SK-N-SH (cell line): ENCODE data around the gene XIAP. TPM values are rescaled to one million over a fixed set of nuclear protein-coding genes. Genes with fewer than 3 reads are reported as not detected.

Source experiments
- CTCF ChIA-PET: fragments of 300-600, 350-600 bp; formaldehyde crosslinking; extraction: SDS; loops from one replicate; lab custom pipeline; 2021; lab: Yijun Ruan, JAX
- POLR2A ChIA-PET: fragments of 350-600 bp; sonication (Branson Sonifier 250); formaldehyde crosslinking; extraction: SDS; loops from one replicate; lab custom pipeline; 2020; ENCODE audit warnings: antibody characterized with exemption, inconsistent platforms; lab: Yijun Ruan, JAX
- DNase-seq: peaks from one replicate; pipeline ENCODE4 v3.0.0; 2012
- H2AFZ ChIP-seq: fragments of 200-600 bp; sonication (generic); 2 replicates; pipeline ENCODE4 v1.8.1; 2016; ENCODE audit warnings: antibody characterized with exemption, mild to moderate bottlenecking, low read depth
- H3F3A ChIP-seq: fragments of 200-600 bp; sonication (generic); replicated peaks from 2 replicates; pipeline ENCODE3; 2016; ENCODE audit warnings: antibody characterized with exemption, mild to moderate bottlenecking; ENCODE audit not compliant: insufficient read depth
- H3K27ac ChIP-seq, 2 experiments: fragments of 200-500 bp in 1 of 2; fragments of 200-600 bp in 1 of 2; sonication (Bioruptor generic) in 1 of 2; sonication (generic), shearing (Covaris generic) in 1 of 2; 2 replicates each; pipeline versions ENCODE4 v1.5.1 to v1.6.1; 2014 to 2016; ENCODE audit warnings: low read depth in 2 of 2, inconsistent platforms in 1 of 2, low read length in 1 of 2, mild to moderate bottlenecking in 1 of 2, mixed read lengths in 1 of 2
- H3K27me3 ChIP-seq: fragments of 200-600 bp; sonication (generic), shearing (Covaris generic); 2 replicates; pipeline ENCODE4 v1.6.1; 2016; ENCODE audit warnings: mixed run types; ENCODE audit not compliant: insufficient read depth
- H3K36me3 ChIP-seq, 2 experiments: fragments of 200-500 bp in 1 of 2; fragments of 200-600 bp in 1 of 2; sonication (Bioruptor generic) in 1 of 2; sonication (generic) in 1 of 2; replicated peaks in 1 of 2; 2 replicates each; pipeline versions ENCODE3 to v1.5.1; 2014 to 2016; ENCODE audit warnings: low read length in 1 of 2, mild to moderate bottlenecking in 1 of 2; ENCODE audit not compliant: insufficient read depth in 2 of 2, control insufficient read depth in 1 of 2
- H3K4me1 ChIP-seq, 2 experiments: fragments of 200-500 bp in 1 of 2; fragments of 200-600 bp in 1 of 2; sonication (Bioruptor generic) in 1 of 2; sonication (generic), shearing (Covaris generic) in 1 of 2; 2 replicates each; pipeline versions ENCODE4 v1.5.1 to v1.6.1; 2014 to 2016; ENCODE audit warnings: low read depth in 1 of 2, low read length in 1 of 2, mixed run types in 1 of 2; ENCODE audit not compliant: insufficient read depth in 2 of 2, control insufficient read depth in 1 of 2
- H3K4me2 ChIP-seq: fragments of 200-600 bp; sonication (generic), shearing (Covaris generic); 2 replicates; pipeline ENCODE4 v1.6.1; 2017; ENCODE audit warnings: mixed run types
- H3K4me3 ChIP-seq, 2 experiments: fragments of 200-500 bp in 1 of 2; fragments of 200-600 bp in 1 of 2; sonication (Bioruptor generic) in 1 of 2; sonication (generic), shearing (Covaris generic) in 1 of 2; 2 replicates each; pipeline versions ENCODE4 v1.5.1 to v1.8.1; 2014 to 2016; ENCODE audit warnings: low read depth in 2 of 2, inconsistent platforms in 1 of 2, low read length in 1 of 2, mild to moderate bottlenecking in 1 of 2, mixed read lengths in 1 of 2, moderate library complexity in 1 of 2
- H3K79me2 ChIP-seq: fragments of 200-600 bp; sonication (generic); 2 replicates; pipeline ENCODE4 v1.8.1; 2017; ENCODE audit warnings: mild to moderate bottlenecking; ENCODE audit not compliant: insufficient read depth
- H3K9ac ChIP-seq: fragments of 200-600 bp; sonication (generic); 2 replicates; pipeline ENCODE4 v1.6.1; 2017; ENCODE audit warnings: mixed run types
- H3K9me2 ChIP-seq: fragments of 200-600 bp; sonication (generic); 2 replicates; pipeline ENCODE4 v1.6.1; 2017; ENCODE audit warnings: mixed run types
- H3K9me3 ChIP-seq: fragments of 200-600 bp; sonication (generic); 2 replicates; pipeline ENCODE4 v1.6.1; 2017; ENCODE audit warnings: mixed run types, mild to moderate bottlenecking, moderate library complexity
- H4K20me1 ChIP-seq: fragments of 200-600 bp; sonication (generic); 2 replicates; pipeline ENCODE4 v1.6.1; 2017; ENCODE audit warnings: mild to moderate bottlenecking, mixed run types; ENCODE audit not compliant: insufficient read depth
- CHD2 ChIP-seq: fragments of 150-350 bp; IDR thresholded peaks from 2 replicates; pipeline ENCODE4 v1.6.1; 2018; ENCODE audit warnings: low read length; ENCODE audit not compliant: partially characterized antibody
- EP300 ChIP-seq, 2 experiments: IDR thresholded peaks; 2 replicates each; pipeline versions ENCODE4 v1.4.0 to v1.6.1; 2012; ENCODE audit warnings: borderline replicate concordance in 1 of 2, low read depth in 1 of 2, low read length in 1 of 2
- FOSL2 ChIP-seq: IDR thresholded peaks from 2 replicates; pipeline ENCODE4 v1.4.0; 2012; ENCODE audit warnings: low read depth, mild to moderate bottlenecking, moderate library complexity, borderline replicate concordance
- FOXM1 ChIP-seq: IDR thresholded peaks from 2 replicates; pipeline ENCODE4 v1.4.0; 2012; ENCODE audit warnings: low read depth, mild to moderate bottlenecking
- GATA2 ChIP-seq: sonication (generic); formaldehyde crosslinking; IDR thresholded peaks from 2 replicates; pipeline ENCODE4 v1.5.0; 2020; ENCODE audit warnings: mild to moderate bottlenecking, missing genetic modification reagents
- JUND ChIP-seq: IDR thresholded peaks from 2 replicates; pipeline ENCODE4 v1.4.0; 2012
- MXI1 ChIP-seq: IDR thresholded peaks from 2 replicates; pipeline ENCODE4 v1.6.1; 2012; ENCODE audit warnings: mild to moderate bottlenecking, low read depth, low read length, improper control_type of control experiment
- NRF1 ChIP-seq: IDR thresholded peaks from 2 replicates; pipeline ENCODE4 v1.6.1; 2012; ENCODE audit warnings: low read depth, mild to moderate bottlenecking, low read length
- POLR2AphosphoS5 ChIP-seq: IDR thresholded peaks from 2 replicates; pipeline ENCODE4 v1.6.1; 2012; ENCODE audit warnings: low read depth, low read length
- RCOR1 ChIP-seq: fragments of 150-350 bp; IDR thresholded peaks from 2 replicates; pipeline ENCODE4 v1.6.1; 2017; ENCODE audit warnings: antibody characterized with exemption, low read length
- RFX5 ChIP-seq: IDR thresholded peaks from 2 replicates; pipeline ENCODE4 v1.6.1; 2012; ENCODE audit warnings: mild to moderate bottlenecking, improper control_type of control experiment, low read length
- SIN3A ChIP-seq: IDR thresholded peaks from 2 replicates; pipeline ENCODE4 v1.6.1; 2012; ENCODE audit warnings: low read depth, mild to moderate bottlenecking, low read length, moderate library complexity, borderline replicate concordance
- SMC3 ChIP-seq: IDR thresholded peaks from 2 replicates; pipeline ENCODE4 v1.6.1; 2012; ENCODE audit warnings: low read depth, low read length, improper control_type of control experiment
- YY1 ChIP-seq: IDR thresholded peaks from 2 replicates; pipeline ENCODE4 v1.4.0; 2012; ENCODE audit warnings: low read depth, mild to moderate bottlenecking
- WGBS: methylation state at CpG from one replicate; pipeline ENCODE4 v1.1.6; 2017; ENCODE audit warnings: low lambda C conversion rate; 5-methylcytosine and 5-hydroxymethylcytosine counted together
- polyA plus RNA-seq, 3 experiments: library from polyadenylated mRNA; depleted of rRNA; stranded (reverse); fragments of >200 nt; gene quantifications; 2 replicates each; pipeline ENCODE4 v1.2.3, GENCODE V29; 2012
- TF ChIP-seq, protein P1 (sequence below): IDR thresholded peaks from 2 replicates; pipeline ENCODE4 v1.6.1; 2012; ENCODE audit warnings: mild to moderate bottlenecking, low read depth, low read length, moderate library complexity
- TF ChIP-seq, protein P2 (sequence below): fragments of 150-350 bp; IDR thresholded peaks from 2 replicates; pipeline ENCODE4 v1.6.1; 2016; ENCODE audit warnings: mild to moderate bottlenecking, low read depth, low read length
- TF ChIP-seq, protein P3 (sequence below): IDR thresholded peaks from 2 replicates; pipeline ENCODE4 v1.4.0; 2012; ENCODE audit warnings: low read depth
- TF ChIP-seq, protein P4 (sequence below): IDR thresholded peaks from 2 replicates; pipeline ENCODE4 v1.4.0; 2012; ENCODE audit warnings: low read depth, borderline replicate concordance

The XIAP gene
- polyA plus RNA-seq, 1 of the 3 experiments (the other 2 are of a cell fraction), result 9.1 TPM

DNA sequence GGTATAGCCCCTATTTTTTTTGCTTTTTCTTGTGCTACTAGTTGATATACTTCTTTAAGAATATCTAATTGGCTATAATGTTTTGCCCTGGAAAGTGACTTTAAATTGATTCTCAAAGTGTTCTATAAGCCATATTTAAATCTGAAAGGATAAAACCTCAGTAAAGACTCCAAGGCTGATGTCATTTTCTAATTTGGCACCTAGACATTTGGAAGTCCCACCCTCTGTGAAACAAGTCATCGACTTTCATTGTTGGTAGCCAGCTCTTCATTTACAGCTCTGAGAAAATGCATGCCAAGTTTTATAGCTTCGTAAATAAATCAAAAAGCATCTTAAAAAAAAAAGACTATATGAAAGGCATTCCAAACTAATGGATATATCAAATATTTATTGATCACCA, 83.6 kb downstream of the XIAP start:
- Histone ChIP-seq H3K36me3 (no peaks in the 10 kb centered on the region), H3K9me3 (no peaks in the 10 kb centered on the region), H3K9me2 (no peaks in the 10 kb centered on the region), H3K27me3 (no peaks in the 10 kb centered on the region), H3F3A (no peaks in the 10 kb centered on the region), H4K20me1 (no peaks in the 10 kb centered on the region), H3K4me2 (no peak overlapping the region), H3K79me2 (no peaks in the 10 kb centered on the region), H3K27ac (no peak overlapping the region), H3K4me1 (no peaks in the 10 kb centered on the region), H3K9ac (no peak overlapping the region), H3K4me3 (no peak overlapping the region), H2AFZ (no peak overlapping the region)
- no peak for DNase-seq
- CTCF ChIA-PET, result no interaction called here
- WGBS, result 40% methylated on average over 2 of the region's 2 CpGs
- POLR2A ChIA-PET, result no interaction called here
- TF ChIP-seq RCOR1 (no peak), POLR2AphosphoS5 (no peak), RFX5 (no peak), NRF1 (no peak), FOXM1 (no peak), CHD2 (no peak), SMC3 (no peak), GATA2 (CRISPR knock-in tag) (no peak), FOSL2 (no peak), EP300 (IDR thresholded peaks at IDR 0.05; ENCODE audit: borderline replicate concordance in 1 of 2, low read depth in 1 of 2, low read length in 1 of 2) (no peak), YY1 (no peak), SIN3A (no peak), MXI1 (no peak), JUND (no peak)
- TF ChIP-seq, protein P1, sequence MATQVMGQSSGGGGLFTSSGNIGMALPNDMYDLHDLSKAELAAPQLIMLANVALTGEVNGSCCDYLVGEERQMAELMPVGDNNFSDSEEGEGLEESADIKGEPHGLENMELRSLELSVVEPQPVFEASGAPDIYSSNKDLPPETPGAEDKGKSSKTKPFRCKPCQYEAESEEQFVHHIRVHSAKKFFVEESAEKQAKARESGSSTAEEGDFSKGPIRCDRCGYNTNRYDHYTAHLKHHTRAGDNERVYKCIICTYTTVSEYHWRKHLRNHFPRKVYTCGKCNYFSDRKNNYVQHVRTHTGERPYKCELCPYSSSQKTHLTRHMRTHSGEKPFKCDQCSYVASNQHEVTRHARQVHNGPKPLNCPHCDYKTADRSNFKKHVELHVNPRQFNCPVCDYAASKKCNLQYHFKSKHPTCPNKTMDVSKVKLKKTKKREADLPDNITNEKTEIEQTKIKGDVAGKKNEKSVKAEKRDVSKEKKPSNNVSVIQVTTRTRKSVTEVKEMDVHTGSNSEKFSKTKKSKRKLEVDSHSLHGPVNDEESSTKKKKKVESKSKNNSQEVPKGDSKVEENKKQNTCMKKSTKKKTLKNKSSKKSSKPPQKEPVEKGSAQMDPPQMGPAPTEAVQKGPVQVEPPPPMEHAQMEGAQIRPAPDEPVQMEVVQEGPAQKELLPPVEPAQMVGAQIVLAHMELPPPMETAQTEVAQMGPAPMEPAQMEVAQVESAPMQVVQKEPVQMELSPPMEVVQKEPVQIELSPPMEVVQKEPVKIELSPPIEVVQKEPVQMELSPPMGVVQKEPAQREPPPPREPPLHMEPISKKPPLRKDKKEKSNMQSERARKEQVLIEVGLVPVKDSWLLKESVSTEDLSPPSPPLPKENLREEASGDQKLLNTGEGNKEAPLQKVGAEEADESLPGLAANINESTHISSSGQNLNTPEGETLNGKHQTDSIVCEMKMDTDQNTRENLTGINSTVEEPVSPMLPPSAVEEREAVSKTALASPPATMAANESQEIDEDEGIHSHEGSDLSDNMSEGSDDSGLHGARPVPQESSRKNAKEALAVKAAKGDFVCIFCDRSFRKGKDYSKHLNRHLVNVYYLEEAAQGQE, result no peak
- TF ChIP-seq, protein P2, sequence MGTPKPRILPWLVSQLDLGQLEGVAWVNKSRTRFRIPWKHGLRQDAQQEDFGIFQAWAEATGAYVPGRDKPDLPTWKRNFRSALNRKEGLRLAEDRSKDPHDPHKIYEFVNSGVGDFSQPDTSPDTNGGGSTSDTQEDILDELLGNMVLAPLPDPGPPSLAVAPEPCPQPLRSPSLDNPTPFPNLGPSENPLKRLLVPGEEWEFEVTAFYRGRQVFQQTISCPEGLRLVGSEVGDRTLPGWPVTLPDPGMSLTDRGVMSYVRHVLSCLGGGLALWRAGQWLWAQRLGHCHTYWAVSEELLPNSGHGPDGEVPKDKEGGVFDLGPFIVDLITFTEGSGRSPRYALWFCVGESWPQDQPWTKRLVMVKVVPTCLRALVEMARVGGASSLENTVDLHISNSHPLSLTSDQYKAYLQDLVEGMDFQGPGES, result no peak
- TF ChIP-seq, protein P3, sequence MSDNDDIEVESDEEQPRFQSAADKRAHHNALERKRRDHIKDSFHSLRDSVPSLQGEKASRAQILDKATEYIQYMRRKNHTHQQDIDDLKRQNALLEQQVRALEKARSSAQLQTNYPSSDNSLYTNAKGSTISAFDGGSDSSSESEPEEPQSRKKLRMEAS, result no peak
- TF ChIP-seq, protein P4, sequence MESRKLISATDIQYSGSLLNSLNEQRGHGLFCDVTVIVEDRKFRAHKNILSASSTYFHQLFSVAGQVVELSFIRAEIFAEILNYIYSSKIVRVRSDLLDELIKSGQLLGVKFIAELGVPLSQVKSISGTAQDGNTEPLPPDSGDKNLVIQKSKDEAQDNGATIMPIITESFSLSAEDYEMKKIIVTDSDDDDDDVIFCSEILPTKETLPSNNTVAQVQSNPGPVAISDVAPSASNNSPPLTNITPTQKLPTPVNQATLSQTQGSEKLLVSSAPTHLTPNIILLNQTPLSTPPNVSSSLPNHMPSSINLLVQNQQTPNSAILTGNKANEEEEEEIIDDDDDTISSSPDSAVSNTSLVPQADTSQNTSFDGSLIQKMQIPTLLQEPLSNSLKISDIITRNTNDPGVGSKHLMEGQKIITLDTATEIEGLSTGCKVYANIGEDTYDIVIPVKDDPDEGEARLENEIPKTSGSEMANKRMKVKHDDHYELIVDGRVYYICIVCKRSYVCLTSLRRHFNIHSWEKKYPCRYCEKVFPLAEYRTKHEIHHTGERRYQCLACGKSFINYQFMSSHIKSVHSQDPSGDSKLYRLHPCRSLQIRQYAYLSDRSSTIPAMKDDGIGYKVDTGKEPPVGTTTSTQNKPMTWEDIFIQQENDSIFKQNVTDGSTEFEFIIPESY, result no peak
